WERI-Rb-1 (cell line): Measurements from ENCODE around the gene MRPL28.
"Not testable (repeated sequence)": the region's sequence is repeated elsewhere in the genome, so short reads cannot be mapped to it uniquely, and the experiment has no call there.

Source experiments
- DNase-seq: peaks from one replicate; pipeline ENCODE4 v3.0.0-alpha.2; 2020
- H3K27ac ChIP-seq: fragments of 250-450 bp; sonication (Bioruptor Pico); 2 replicates; pipeline ENCODE4 v1.5.1; 2020; ENCODE audit warnings: mild to moderate bottlenecking, moderate library complexity
- H3K27me3 ChIP-seq: fragments of 250-450 bp; sonication (Bioruptor Pico); 2 replicates; pipeline ENCODE4 v1.5.1; 2021; ENCODE audit warnings: mild to moderate bottlenecking, low read depth, moderate library complexity; ENCODE audit not compliant: insufficient read depth, severe bottlenecking
- H3K36me3 ChIP-seq: fragments of 250-450 bp; sonication (Bioruptor Pico); 2 replicates; pipeline ENCODE4 v1.5.1; 2020; ENCODE audit warnings: mild to moderate bottlenecking, moderate library complexity
- H3K4me3 ChIP-seq: 2 replicates; pipeline ENCODE4 v1.5.1; 2011; ENCODE audit warnings: low read depth, mild to moderate bottlenecking, control low read depth, low read length
- H3K9me3 ChIP-seq: fragments of 250-450 bp; sonication (Bioruptor Pico); 2 replicates; pipeline ENCODE4 v1.5.1; 2021; ENCODE audit warnings: mild to moderate bottlenecking, moderate library complexity; ENCODE audit not compliant: severe bottlenecking
- TF ChIP-seq, protein P1 (sequence below): IDR thresholded peaks from 2 replicates; pipeline ENCODE4 v1.5.1; 2011; ENCODE audit warnings: low read depth, mild to moderate bottlenecking, control low read depth, inconsistent platforms, low read length

The MRPL28 gene

GRCh38 chr16:363110-363765 lies 7.1 kb downstream of the MRPL28 start:
- TF ChIP-seq, protein P1, sequence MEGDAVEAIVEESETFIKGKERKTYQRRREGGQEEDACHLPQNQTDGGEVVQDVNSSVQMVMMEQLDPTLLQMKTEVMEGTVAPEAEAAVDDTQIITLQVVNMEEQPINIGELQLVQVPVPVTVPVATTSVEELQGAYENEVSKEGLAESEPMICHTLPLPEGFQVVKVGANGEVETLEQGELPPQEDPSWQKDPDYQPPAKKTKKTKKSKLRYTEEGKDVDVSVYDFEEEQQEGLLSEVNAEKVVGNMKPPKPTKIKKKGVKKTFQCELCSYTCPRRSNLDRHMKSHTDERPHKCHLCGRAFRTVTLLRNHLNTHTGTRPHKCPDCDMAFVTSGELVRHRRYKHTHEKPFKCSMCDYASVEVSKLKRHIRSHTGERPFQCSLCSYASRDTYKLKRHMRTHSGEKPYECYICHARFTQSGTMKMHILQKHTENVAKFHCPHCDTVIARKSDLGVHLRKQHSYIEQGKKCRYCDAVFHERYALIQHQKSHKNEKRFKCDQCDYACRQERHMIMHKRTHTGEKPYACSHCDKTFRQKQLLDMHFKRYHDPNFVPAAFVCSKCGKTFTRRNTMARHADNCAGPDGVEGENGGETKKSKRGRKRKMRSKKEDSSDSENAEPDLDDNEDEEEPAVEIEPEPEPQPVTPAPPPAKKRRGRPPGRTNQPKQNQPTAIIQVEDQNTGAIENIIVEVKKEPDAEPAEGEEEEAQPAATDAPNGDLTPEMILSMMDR: no peak
- Histone ChIP-seq H3K9me3 (no peaks in the 10 kb centered on the region), H3K36me3 (peaks cover 21% of the 10 kb centered on the region), H3K27ac (no peak overlapping the region), H3K27me3 (no peaks in the 10 kb centered on the region), H3K4me3 (no peak overlapping the region)
- DNase-seq: no peak

GRCh38 chr16:362702-362999 lies 7.7 kb downstream of the MRPL28 start:
- not testable (repeated sequence) for H3K4me3 ChIP-seq, DNase-seq, H3K9me3 ChIP-seq, H3K27me3 ChIP-seq, H3K27ac ChIP-seq
- peaks cover 15% of the 10 kb centered on the region for H3K36me3 ChIP-seq

DNA sequence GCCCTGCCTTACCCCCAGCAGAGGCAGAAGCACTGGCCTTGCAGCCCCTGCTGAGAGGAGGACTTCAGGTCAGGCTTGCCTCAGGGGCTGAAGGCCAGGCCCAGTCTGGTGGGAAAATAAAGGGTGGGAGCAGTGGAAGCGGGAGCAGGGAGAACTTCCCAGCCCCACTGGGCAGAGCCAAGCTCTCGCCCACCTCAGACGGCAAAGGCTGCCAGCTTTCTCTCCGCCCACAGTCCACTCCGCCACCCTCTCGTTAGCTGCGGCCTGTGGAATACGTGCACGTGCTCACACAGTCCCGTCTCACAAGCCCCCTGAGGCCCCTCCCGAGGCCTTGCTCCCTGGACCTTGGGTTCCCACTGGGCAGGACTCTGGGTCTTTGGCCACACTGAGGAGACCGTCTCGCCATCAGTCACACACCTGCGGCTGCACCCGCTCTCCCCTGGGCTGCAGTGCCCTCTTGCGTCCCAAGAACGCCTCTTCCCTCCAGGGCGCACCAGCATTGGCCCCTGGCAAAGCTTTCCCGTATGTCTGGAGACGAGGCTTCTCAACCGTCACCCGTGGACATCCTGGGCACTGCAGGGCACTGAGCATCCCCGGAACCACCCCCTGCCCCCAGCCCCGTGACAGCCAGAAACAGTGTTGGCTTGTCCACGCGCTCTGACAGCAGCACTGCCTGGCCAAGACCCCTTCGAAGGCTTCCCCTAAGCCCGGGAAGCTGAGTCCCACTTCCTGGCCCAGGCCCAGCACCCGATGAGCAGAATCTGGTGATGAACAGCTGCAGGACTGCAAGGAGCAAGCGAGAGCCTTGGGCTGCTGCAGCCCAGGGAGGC lies 8.3 kb downstream of the MRPL28 start:
- Histone ChIP-seq H3K27me3 (no peaks in the 10 kb centered on the region), H3K4me3 (peak overlapping the region; percentile 59), H3K36me3 (peaks cover 9% of the 10 kb centered on the region), H3K9me3 (no peaks in the 10 kb centered on the region), H3K27ac (peak overlapping the region; percentile 86)
- peak; percentile 88 for DNase-seq
- TF ChIP-seq, protein P1: peak; percentile 97

GRCh38 chr16:361341-361871 lies 8.9 kb downstream of the MRPL28 start:
- TF ChIP-seq, protein P1: no peak
- Histone ChIP-seq H3K27ac (peak overlapping the region; percentile 86), H3K4me3 (peak overlapping the region; percentile 59), H3K9me3 (no peaks in the 10 kb centered on the region), H3K36me3 (peaks cover 4% of the 10 kb centered on the region), H3K27me3 (no peaks in the 10 kb centered on the region)
- peak; percentile 69 for DNase-seq

GRCh38 chr16:360698-361336 lies 9.5 kb downstream of the MRPL28 start:
- Histone ChIP-seq H3K9me3 (no peaks in the 10 kb centered on the region), H3K4me3 (peak overlapping the region; percentile 59), H3K27ac (peak overlapping the region; percentile 86), H3K36me3 (no peaks in the 10 kb centered on the region; the same call in none of the 2 replicates), H3K27me3 (no peaks in the 10 kb centered on the region)
- TF ChIP-seq, protein P1: no peak
- DNase-seq: peak; percentile 75
